ENCODE data around the gene KCTD19.

GRCh38 chr16:67279296-67280089 lies 47.0 kb downstream of the KCTD19 start, which contains the start of gene PLEKHG4:
- TF ChIP-seq, protein P1, sequence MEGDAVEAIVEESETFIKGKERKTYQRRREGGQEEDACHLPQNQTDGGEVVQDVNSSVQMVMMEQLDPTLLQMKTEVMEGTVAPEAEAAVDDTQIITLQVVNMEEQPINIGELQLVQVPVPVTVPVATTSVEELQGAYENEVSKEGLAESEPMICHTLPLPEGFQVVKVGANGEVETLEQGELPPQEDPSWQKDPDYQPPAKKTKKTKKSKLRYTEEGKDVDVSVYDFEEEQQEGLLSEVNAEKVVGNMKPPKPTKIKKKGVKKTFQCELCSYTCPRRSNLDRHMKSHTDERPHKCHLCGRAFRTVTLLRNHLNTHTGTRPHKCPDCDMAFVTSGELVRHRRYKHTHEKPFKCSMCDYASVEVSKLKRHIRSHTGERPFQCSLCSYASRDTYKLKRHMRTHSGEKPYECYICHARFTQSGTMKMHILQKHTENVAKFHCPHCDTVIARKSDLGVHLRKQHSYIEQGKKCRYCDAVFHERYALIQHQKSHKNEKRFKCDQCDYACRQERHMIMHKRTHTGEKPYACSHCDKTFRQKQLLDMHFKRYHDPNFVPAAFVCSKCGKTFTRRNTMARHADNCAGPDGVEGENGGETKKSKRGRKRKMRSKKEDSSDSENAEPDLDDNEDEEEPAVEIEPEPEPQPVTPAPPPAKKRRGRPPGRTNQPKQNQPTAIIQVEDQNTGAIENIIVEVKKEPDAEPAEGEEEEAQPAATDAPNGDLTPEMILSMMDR (IDR thresholded peaks at IDR 0.05) = peak; percentile 74 to 86 (median 82)
- TF ChIP-seq POLR2A (IDR thresholded peaks at IDR 0.05; ENCODE audit: low read depth) (no peak), POLR2AphosphoS5 (IDR thresholded peaks at IDR 0.05) (no peak), EP300 (IDR thresholded peaks at IDR 0.05) (no peak)

Measured in esophagus muscularis mucosa (tissue), 4 donors.